ENCODE data around the gene SEC24A.
"Not testable (repeated sequence)": the region's sequence is repeated elsewhere in the genome, so short reads cannot be mapped to it uniquely, and the experiment has no call there.

SEC24A gene

GRCh38 chr5:134736173-134736812, 87.7 kb downstream of the SEC24A start:
- Histone ChIP-seq H3K9ac (ENCODE audit: low read depth in 1 of 2, low read length in 2 of 2) (no peak overlapping the region), H3K27ac (ENCODE audit: low read depth in 2 of 2, low read length in 2 of 2) (no peak overlapping the region), H3K9me3 (ENCODE audit: control insufficient read depth in 2 of 2, low read length in 2 of 2) (no peaks in the 10 kb centered on the region), H3K4me1 (ENCODE audit: control insufficient read depth in 2 of 2, insufficient read depth in 2 of 2, low read length in 2 of 2) (peaks cover 9 to 12% of the 10 kb centered on the region in 2 donors), H3K27me3 (ENCODE audit: control insufficient read depth in 2 of 2, insufficient read depth in 2 of 2, low read length in 2 of 2) (no peaks in the 10 kb centered on the region), H3K4me3 (ENCODE audit: low read length in 2 of 2) (no peak overlapping the region), H3K36me3 (ENCODE audit: control insufficient read depth in 2 of 2, insufficient read depth in 2 of 2, low read length in 2 of 2) (no peaks in the 10 kb centered on the region)

- H3K27ac ChIP-seq (ENCODE audit: low read depth in 2 of 2, low read length in 2 of 2) = peak within 1 kb of the TSS; percentile 88 to 90
- no peaks in the 10 kb centered on the region for H3K36me3 ChIP-seq (ENCODE audit: control insufficient read depth in 2 of 2, insufficient read depth in 2 of 2, low read length in 2 of 2)
- no peaks in the 10 kb centered on the region for H3K27me3 ChIP-seq (ENCODE audit: control insufficient read depth in 2 of 2, insufficient read depth in 2 of 2, low read length in 2 of 2)
- peak within 1 kb of the TSS; percentile 95 to 96 for H3K4me3 ChIP-seq (ENCODE audit: low read length in 2 of 2)
- H3K9ac ChIP-seq (ENCODE audit: low read depth in 1 of 2, low read length in 2 of 2) = peak within 1 kb of the TSS; percentile 95
- no peaks in the 10 kb centered on the region for H3K9me3 ChIP-seq (ENCODE audit: control insufficient read depth in 2 of 2, low read length in 2 of 2)
- H3K4me1 ChIP-seq (ENCODE audit: control insufficient read depth in 2 of 2, insufficient read depth in 2 of 2, low read length in 2 of 2) = peaks cover 9 to 12% of the 10 kb centered on the region in 2 donors
Observed at GRCh38 chr5:134738133-134738962, 89.8 kb downstream of the SEC24A start, which contains the start of gene CAMLG. TSS of gene CAMLG (plus strand) at chr5:134738548. CDS start at chr5:134738621, 73 bp downstream.

- Histone ChIP-seq H3K36me3 (ENCODE audit: control insufficient read depth in 2 of 2, insufficient read depth in 2 of 2, low read length in 2 of 2) (peaks cover 0 to 1% of the 10 kb centered on the region in 2 donors), H3K27ac (ENCODE audit: low read depth in 2 of 2, low read length in 2 of 2) (peak overlapping the region; percentile 88 to 90), H3K27me3 (ENCODE audit: control insufficient read depth in 2 of 2, insufficient read depth in 2 of 2, low read length in 2 of 2) (no peaks in the 10 kb centered on the region), H3K4me1 (ENCODE audit: control insufficient read depth in 2 of 2, insufficient read depth in 2 of 2, low read length in 2 of 2) (peaks cover 9 to 12% of the 10 kb centered on the region in 2 donors), H3K4me3 (ENCODE audit: low read length in 2 of 2) (peak overlapping the region; percentile 95 to 96), H3K9me3 (ENCODE audit: control insufficient read depth in 2 of 2, low read length in 2 of 2) (no peaks in the 10 kb centered on the region), H3K9ac (ENCODE audit: low read depth in 1 of 2, low read length in 2 of 2) (peak overlapping the region; percentile 95)
Observed at GRCh38 chr5:134738963-134739661, 90.5 kb downstream of the SEC24A start.

GRCh38 chr5:134741052-134741451, 92.5 kb downstream of the SEC24A start:
- Histone ChIP-seq H3K36me3 (ENCODE audit: control insufficient read depth in 2 of 2, insufficient read depth in 2 of 2, low read length in 2 of 2) (peaks cover 2 to 3% of the 10 kb centered on the region in 2 donors), H3K9ac (ENCODE audit: low read depth in 1 of 2, low read length in 2 of 2) (no peak overlapping the region), H3K9me3 (ENCODE audit: control insufficient read depth in 2 of 2, low read length in 2 of 2) (no peaks in the 10 kb centered on the region), H3K27ac (ENCODE audit: low read depth in 2 of 2, low read length in 2 of 2) (no peak overlapping the region), H3K4me1 (ENCODE audit: control insufficient read depth in 2 of 2, insufficient read depth in 2 of 2, low read length in 2 of 2) (peaks cover 9 to 12% of the 10 kb centered on the region in 2 donors), H3K4me3 (ENCODE audit: low read length in 2 of 2) (no peak overlapping the region), H3K27me3 (ENCODE audit: control insufficient read depth in 2 of 2, insufficient read depth in 2 of 2, low read length in 2 of 2) (no peaks in the 10 kb centered on the region)

GRCh38 chr5:134742134-134742533, 93.5 kb downstream of the SEC24A start:
- H3K9ac ChIP-seq (ENCODE audit: low read depth in 1 of 2, low read length in 2 of 2) = no peak overlapping the region
- H3K9me3 ChIP-seq (ENCODE audit: control insufficient read depth in 2 of 2, low read length in 2 of 2) = no peaks in the 10 kb centered on the region
- no peak overlapping the region for H3K27ac ChIP-seq (ENCODE audit: low read depth in 2 of 2, low read length in 2 of 2)
- H3K4me3 ChIP-seq (ENCODE audit: low read length in 2 of 2) = no peak overlapping the region
- H3K27me3 ChIP-seq (ENCODE audit: control insufficient read depth in 2 of 2, insufficient read depth in 2 of 2, low read length in 2 of 2) = no peaks in the 10 kb centered on the region
- H3K36me3 ChIP-seq (ENCODE audit: control insufficient read depth in 2 of 2, insufficient read depth in 2 of 2, low read length in 2 of 2) = peaks cover 2 to 3% of the 10 kb centered on the region in 2 donors
- peaks cover 9 to 12% of the 10 kb centered on the region in 2 donors for H3K4me1 ChIP-seq (ENCODE audit: control insufficient read depth in 2 of 2, insufficient read depth in 2 of 2, low read length in 2 of 2)

- peaks cover 0 to 5% of the 10 kb centered on the region in 2 donors for H3K36me3 ChIP-seq (ENCODE audit: control insufficient read depth in 2 of 2, insufficient read depth in 2 of 2, low read length in 2 of 2)
- no peak overlapping the region for H3K9ac ChIP-seq (ENCODE audit: low read depth in 1 of 2, low read length in 2 of 2)
- H3K9me3 ChIP-seq (ENCODE audit: control insufficient read depth in 2 of 2, low read length in 2 of 2) = no peaks in the 10 kb centered on the region
- H3K4me3 ChIP-seq (ENCODE audit: low read length in 2 of 2) = no peak overlapping the region
- no peaks in the 10 kb centered on the region for H3K27me3 ChIP-seq (ENCODE audit: control insufficient read depth in 2 of 2, insufficient read depth in 2 of 2, low read length in 2 of 2)
- no peaks in the 10 kb centered on the region for H3K4me1 ChIP-seq (ENCODE audit: control insufficient read depth in 2 of 2, insufficient read depth in 2 of 2, low read length in 2 of 2)
- H3K27ac ChIP-seq (ENCODE audit: low read depth in 2 of 2, low read length in 2 of 2) = no peak overlapping the region
Observed at GRCh38 chr5:134749415-134749814, 100.8 kb downstream of the SEC24A start.

- peaks cover 7 to 9% of the 10 kb centered on the region in 2 donors for H3K4me1 ChIP-seq (ENCODE audit: control insufficient read depth in 2 of 2, insufficient read depth in 2 of 2, low read length in 2 of 2)
- peak overlapping the region in 1 of 2 donors; percentile 77 for H3K9ac ChIP-seq (ENCODE audit: low read depth in 1 of 2, low read length in 2 of 2)
- H3K27ac ChIP-seq (ENCODE audit: low read depth in 2 of 2, low read length in 2 of 2) = peak overlapping the region in 1 of 2 donors; percentile 65
- no peaks in the 10 kb centered on the region for H3K27me3 ChIP-seq (ENCODE audit: control insufficient read depth in 2 of 2, insufficient read depth in 2 of 2, low read length in 2 of 2)
- H3K36me3 ChIP-seq (ENCODE audit: control insufficient read depth in 2 of 2, insufficient read depth in 2 of 2, low read length in 2 of 2) = no peaks in the 10 kb centered on the region
- no peaks in the 10 kb centered on the region for H3K9me3 ChIP-seq (ENCODE audit: control insufficient read depth in 2 of 2, low read length in 2 of 2)
- H3K4me3 ChIP-seq (ENCODE audit: low read length in 2 of 2) = peak overlapping the region; percentile 89 to 98
Observed at GRCh38 chr5:134758176-134758503, 109.6 kb downstream of the SEC24A start.

GRCh38 chr5:134758504-134759341, 110.1 kb downstream of the SEC24A start, which contains the start of gene DDX46:
TSS of gene DDX46 (plus strand) at chr5:134758779. CDS start at chr5:134758939, 160 bp downstream.
- Histone ChIP-seq H3K4me1 (ENCODE audit: control insufficient read depth in 2 of 2, insufficient read depth in 2 of 2, low read length in 2 of 2) (peaks cover 7 to 9% of the 10 kb centered on the region in 2 donors), H3K36me3 (ENCODE audit: control insufficient read depth in 2 of 2, insufficient read depth in 2 of 2, low read length in 2 of 2) (peaks cover under 1% of the 10 kb centered on the region in 2 donors), H3K9ac (ENCODE audit: low read depth in 1 of 2, low read length in 2 of 2) (peak within 1 kb of the TSS; percentile 77 to 89), H3K4me3 (ENCODE audit: low read length in 2 of 2) (peak within 1 kb of the TSS; percentile 89 to 98), H3K27me3 (ENCODE audit: control insufficient read depth in 2 of 2, insufficient read depth in 2 of 2, low read length in 2 of 2) (no peaks in the 10 kb centered on the region), H3K9me3 (ENCODE audit: control insufficient read depth in 2 of 2, low read length in 2 of 2) (no peaks in the 10 kb centered on the region), H3K27ac (ENCODE audit: low read depth in 2 of 2, low read length in 2 of 2) (peak within 1 kb of the TSS; percentile 30 to 65)

GRCh38 chr5:134767528-134768291, 119.1 kb downstream of the SEC24A start:
- not testable (repeated sequence) for H3K27me3 ChIP-seq (ENCODE audit: control insufficient read depth in 2 of 2, insufficient read depth in 2 of 2, low read length in 2 of 2); H3K9ac ChIP-seq (ENCODE audit: low read depth in 1 of 2, low read length in 2 of 2); H3K4me1 ChIP-seq (ENCODE audit: control insufficient read depth in 2 of 2, insufficient read depth in 2 of 2, low read length in 2 of 2); H3K27ac ChIP-seq (ENCODE audit: low read depth in 2 of 2, low read length in 2 of 2); H3K9me3 ChIP-seq (ENCODE audit: control insufficient read depth in 2 of 2, low read length in 2 of 2); H3K4me3 ChIP-seq (ENCODE audit: low read length in 2 of 2)
- H3K36me3 ChIP-seq (ENCODE audit: control insufficient read depth in 2 of 2, insufficient read depth in 2 of 2, low read length in 2 of 2) = peaks cover 31 to 59% of the 10 kb centered on the region in 2 donors
